Umbilical cord (tissue), 2 donors: ENCODE measurements around the gene APBA2. TPM values are rescaled to one million over a fixed set of nuclear protein-coding genes. Genes with fewer than 3 reads are reported as not detected.
"Not testable (repeated sequence)": the region's sequence is repeated elsewhere in the genome, so short reads cannot be mapped to it uniquely, and the experiment has no call there.

Source experiments
- DNase-seq: peaks from one replicate; pipeline ENCODE4 v3.0.0-alpha.2; 2015; ENCODE audit warnings: low spot score
- total RNA-seq: library from RNA; depleted of rRNA; stranded (reverse); fragments of >200 nt; gene quantifications from one replicate; pipeline ENCODE4 v1.2.3, GENCODE V29; 2014; ENCODE audit warnings: low replicate concordance; ENCODE audit not compliant: insufficient read depth

Gene APBA2
- total RNA-seq, 1 donor from 2014 or later, result 5.8 TPM

- DNase-seq, result no peak
Observed at GRCh38 chr15:28997791-28998190, 112.0 kb downstream of the APBA2 start.

- no peak for DNase-seq
Observed at GRCh38 chr15:28998511-28998910, 112.7 kb downstream of the APBA2 start.

GRCh38 chr15:29003191-29003839 is 117.5 kb downstream of the APBA2 start:
- DNase-seq, result no peak

- no peak for DNase-seq
Observed at GRCh38 chr15:29003840-29004233, 118.1 kb downstream of the APBA2 start.

GRCh38 chr15:29005931-29006330 is 120.2 kb downstream of the APBA2 start:
- DNase-seq, result no peak

GRCh38 chr15:29008846-29009245 is 123.1 kb downstream of the APBA2 start:
- DNase-seq, result no peak

- no peak for DNase-seq
Observed at GRCh38 chr15:29012097-29012496, 126.3 kb downstream of the APBA2 start.

- no peak for DNase-seq
Observed at GRCh38 chr15:29014493-29014892, 128.7 kb downstream of the APBA2 start.

GRCh38 chr15:29016518-29016917 is 130.7 kb downstream of the APBA2 start:
- DNase-seq, result no peak

- no peak for DNase-seq
Observed at GRCh38 chr15:29018120-29018805, 132.5 kb downstream of the APBA2 start.

- no peak for DNase-seq
Observed at GRCh38 chr15:29018995-29019976, 133.5 kb downstream of the APBA2 start.

GRCh38 chr15:29021857-29022256 is 136.1 kb downstream of the APBA2 start:
- peak; percentile 74 for DNase-seq

GRCh38 chr15:29024662-29025061 is 138.9 kb downstream of the APBA2 start:
- DNase-seq, result no peak

- not testable (repeated sequence) for DNase-seq
Observed at GRCh38 chr15:29025411-29025810, 139.6 kb downstream of the APBA2 start.

- not testable (repeated sequence) for DNase-seq
Observed at GRCh38 chr15:29028158-29028557, 142.4 kb downstream of the APBA2 start.

- DNase-seq, result no peak
Observed at GRCh38 chr15:29029651-29030195, 143.9 kb downstream of the APBA2 start.

- no peak for DNase-seq
Observed at GRCh38 chr15:29031502-29032228, 145.9 kb downstream of the APBA2 start.

GRCh38 chr15:29032229-29032625 is 146.5 kb downstream of the APBA2 start:
- DNase-seq, result no peak

GRCh38 chr15:29032751-29033150 is 147.0 kb downstream of the APBA2 start:
- no peak for DNase-seq

GRCh38 chr15:29034151-29034550 is 148.4 kb downstream of the APBA2 start:
- no peak for DNase-seq
